Uterus (tissue), 4 donors: ENCODE measurements around the gene FBXO31. TPM values are rescaled to one million over a fixed set of nuclear protein-coding genes. Genes with fewer than 3 reads are reported as not detected.

Source experiments
- DNase-seq, 2 donors: peaks; one replicate each; pipeline ENCODE4 v3.0.0-alpha.2; 2019 to 2020
- H3K27ac ChIP-seq, 2 donors: fragments of 200-600 bp; sonication (generic); 1 replicate in 1 of 2; 2 replicates in 1 of 2; pipeline ENCODE4 v1.5.1; 2016 to 2018
- H3K27me3 ChIP-seq, 2 donors: fragments of 200-600 bp; sonication (generic); one replicate each; pipeline ENCODE4 v1.5.1; 2018 to 2019; ENCODE audit warnings: control low read depth in 1 of 2
- H3K36me3 ChIP-seq, 2 donors: fragments of 200-600 bp; sonication (generic); one replicate each; pipeline ENCODE4 v1.5.1; 2019; ENCODE audit warnings: control low read depth in 1 of 2
- H3K4me1 ChIP-seq, 2 donors: fragments of 200-600 bp; sonication (generic); one replicate each; pipeline ENCODE4 v1.5.1; 2018 to 2019; ENCODE audit warnings: control low read depth in 1 of 2
- H3K4me3 ChIP-seq, 2 donors: fragments of 200-600 bp; sonication (generic); 1 replicate in 1 of 2; 2 replicates in 1 of 2; pipeline ENCODE4 v1.5.1; 2018 to 2019; ENCODE audit warnings: mild to moderate bottlenecking in 1 of 2
- H3K9me3 ChIP-seq, 2 donors: fragments of 200-600 bp; sonication (generic); one replicate each; pipeline ENCODE4 v1.5.1; 2019; ENCODE audit warnings: control low read depth in 1 of 2
- CTCF ChIP-seq, 4 experiments: fragments of 200-600 bp in 2 of 4; fragments of 450-650 bp in 2 of 4; sonication (generic) in 2 of 4; IDR thresholded peaks; one replicate each; pipeline ENCODE4 v1.5.1; 2016 to 2019; ENCODE audit warnings: antibody characterized with exemption in 4 of 4, mild to moderate bottlenecking in 2 of 4, moderate library complexity in 1 of 4
- POLR2A ChIP-seq, 2 donors: fragments of 450-650 bp; IDR thresholded peaks; one replicate each; pipeline ENCODE4 v1.6.1; 2016; ENCODE audit warnings: antibody characterized with exemption in 2 of 2, mild to moderate bottlenecking in 1 of 2, moderate library complexity in 1 of 2
- intact Hi-C: fragments of 100-400 bp; cut with DNase I; formaldehyde crosslinking; loops from one replicate; pipeline ENCODE4 v1.15.1; 2023; ENCODE audit warnings: low total_unique reads
- total RNA-seq, 4 donors: library from RNA; depleted of rRNA in 3 of 4; stranded (reverse); fragments of >200 nt in 3 of 4; gene quantifications; one replicate each; pipeline versions ENCODE4 v1.1.0 to v1.2.4, GENCODE V29; 2014 to 2023
- donor health status: DM: yes; HTN: yes; CAD: no.

FBXO31 gene
- total RNA-seq, 4 donors from 2014 or later: 35.2 to 309 (median 74.8) TPM

GRCh38 chr16:87416826-87417527 lies 33.4 kb upstream of the FBXO31 start:
- Histone ChIP-seq H3K9me3 (no peaks in the 10 kb centered on the region), H3K4me3 (no peak overlapping the region), H3K27me3 (no peaks in the 10 kb centered on the region), H3K27ac (no peak overlapping the region), H3K36me3 (no peaks in the 10 kb centered on the region), H3K4me1 (no peaks in the 10 kb centered on the region)
- peak; percentile 57 to 71 (median 64) for TF ChIP-seq CTCF (IDR thresholded peaks at IDR 0.05)
- TF ChIP-seq POLR2A (IDR thresholded peaks at IDR 0.05): no peak
- peak; percentile 47 to 56 for DNase-seq
- intact Hi-C loops: loop anchor here (5.0 kb wide), 2 partner anchors 125 to 220 kb away; no protein-coding TSS in a partner anchor

GRCh38 chr16:87415441-87415840 lies 31.9 kb upstream of the FBXO31 start:
- Histone ChIP-seq H3K4me3 (no peak overlapping the region), H3K4me1 (no peaks in the 10 kb centered on the region), H3K36me3 (no peaks in the 10 kb centered on the region), H3K27ac (no peak overlapping the region), H3K9me3 (no peaks in the 10 kb centered on the region), H3K27me3 (no peaks in the 10 kb centered on the region)
- no peak for TF ChIP-seq CTCF (IDR thresholded peaks at IDR 0.05)
- TF ChIP-seq POLR2A (IDR thresholded peaks at IDR 0.05): no peak
- intact Hi-C loops: loop anchor here (5.0 kb wide), 2 partner anchors 127 to 222 kb away; no protein-coding TSS in a partner anchor
- DNase-seq: no peak

- Histone ChIP-seq H3K9me3 (no peaks in the 10 kb centered on the region), H3K27me3 (no peaks in the 10 kb centered on the region), H3K27ac (no peak overlapping the region), H3K36me3 (no peaks in the 10 kb centered on the region), H3K4me1 (no peaks in the 10 kb centered on the region), H3K4me3 (no peak overlapping the region)
- intact Hi-C loops: no loop called here
- no peak for DNase-seq
- TF ChIP-seq POLR2A (IDR thresholded peaks at IDR 0.05): no peak
- TF ChIP-seq CTCF (IDR thresholded peaks at IDR 0.05): no peak
Measured at GRCh38 chr16:87414251-87414680, 30.7 kb upstream of the FBXO31 start.

GRCh38 chr16:87412996-87413421 lies 29.4 kb upstream of the FBXO31 start:
- no peaks in the 10 kb centered on the region for H3K36me3 ChIP-seq
- no peak for DNase-seq
- intact Hi-C loops: no loop called here

More at GRCh38 chr16:87412996-87413421, 29.4 kb upstream of the FBXO31 start:
- Histone ChIP-seq H3K9me3 (no peaks in the 10 kb centered on the region), H3K4me3 (no peak overlapping the region), H3K27me3 (no peaks in the 10 kb centered on the region), H3K4me1 (no peaks in the 10 kb centered on the region), H3K27ac (no peak overlapping the region)
- no peak for TF ChIP-seq CTCF (IDR thresholded peaks at IDR 0.05)
- no peak for TF ChIP-seq POLR2A (IDR thresholded peaks at IDR 0.05)
